HG02588 (cell line): Measurements from ENCODE around the gene DPYD.

Source experiments
- ATAC-seq: cut with Tn5 transposase; IDR thresholded peaks from one replicate; pipeline ENCODE4 v1.9.1; 2021; ENCODE audit warnings: mild to moderate bottlenecking, moderate library complexity; ENCODE audit not compliant: unreplicated experiment

The DPYD gene

DNA sequence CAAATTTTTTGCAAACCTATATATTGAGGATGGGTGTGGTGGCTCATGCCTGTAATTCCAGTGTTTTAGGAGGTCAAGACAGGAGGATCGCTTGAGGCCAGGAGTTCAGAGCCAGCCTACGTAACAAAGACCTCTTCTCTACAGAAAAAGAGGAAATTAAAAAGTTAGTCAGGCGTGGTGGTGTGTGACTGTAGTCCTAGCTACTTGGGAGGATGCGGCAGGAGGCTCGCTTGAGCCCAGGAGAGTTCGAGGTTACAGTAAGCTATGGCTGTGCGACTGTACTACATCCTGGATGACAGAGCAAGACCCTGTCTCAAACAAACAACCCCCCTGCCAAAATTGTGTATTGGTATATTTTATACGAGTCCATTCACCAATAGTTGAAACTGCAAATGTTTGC is 589.7 kb downstream of the DPYD start:
- ATAC-seq: no peak

DNA sequence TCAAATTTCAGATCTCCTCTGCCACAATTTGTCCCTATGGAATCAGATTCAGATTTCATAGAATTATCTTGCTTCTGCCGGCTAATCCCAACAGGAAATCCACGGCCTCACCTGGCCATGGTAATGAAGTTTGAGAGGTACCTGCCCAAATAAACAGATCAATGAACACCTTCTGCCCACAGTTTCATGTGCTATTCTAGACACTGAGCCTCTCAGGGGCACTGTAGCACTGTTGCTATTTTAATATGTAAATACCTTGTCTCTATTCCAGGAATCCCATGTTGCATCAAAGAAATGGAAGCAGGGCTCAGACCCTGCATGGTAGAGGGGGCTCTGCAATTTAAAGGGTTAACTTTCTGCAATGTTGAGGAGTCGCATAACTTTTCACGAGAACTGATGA is 606.1 kb downstream of the DPYD start:
- no peak for ATAC-seq

DNA sequence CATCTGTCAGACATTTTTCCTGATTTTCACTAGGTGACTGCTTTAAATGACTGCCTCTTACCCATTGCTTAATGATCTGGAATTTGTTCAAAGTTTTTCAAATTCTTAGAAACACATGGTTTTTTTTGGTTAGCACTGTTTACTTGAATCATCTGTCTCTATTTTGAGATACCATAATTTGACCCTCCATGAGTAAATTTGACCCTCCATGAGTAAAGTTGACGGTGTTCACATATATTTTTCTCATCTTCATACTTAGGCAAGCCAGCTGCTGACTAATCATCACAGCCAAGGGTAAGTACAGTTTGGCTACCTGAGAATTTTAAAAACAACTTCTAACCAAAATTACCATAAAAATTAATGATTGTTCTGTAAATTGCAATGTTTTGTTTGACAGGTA is 612.7 kb downstream of the DPYD start:
- no peak for ATAC-seq

DNA sequence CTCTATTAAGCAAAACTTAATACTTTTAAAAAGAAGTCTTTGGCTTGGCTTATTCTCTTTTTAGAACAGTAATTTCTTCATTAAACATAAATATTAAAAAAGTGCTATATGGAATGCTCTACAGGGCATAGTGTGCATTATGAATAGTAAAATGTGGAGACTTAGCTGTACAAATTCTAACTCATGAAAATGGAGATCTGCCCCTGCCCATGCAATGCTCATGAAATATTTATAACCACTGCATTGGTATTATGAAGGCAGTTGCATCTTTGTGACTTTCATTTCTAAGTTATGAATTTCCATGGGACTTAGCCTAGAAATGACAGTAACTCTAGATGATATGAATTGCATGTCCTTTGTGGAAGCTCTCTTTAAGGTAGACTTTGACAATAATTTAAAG is 613.3 kb downstream of the DPYD start:
- ATAC-seq: no peak

DNA sequence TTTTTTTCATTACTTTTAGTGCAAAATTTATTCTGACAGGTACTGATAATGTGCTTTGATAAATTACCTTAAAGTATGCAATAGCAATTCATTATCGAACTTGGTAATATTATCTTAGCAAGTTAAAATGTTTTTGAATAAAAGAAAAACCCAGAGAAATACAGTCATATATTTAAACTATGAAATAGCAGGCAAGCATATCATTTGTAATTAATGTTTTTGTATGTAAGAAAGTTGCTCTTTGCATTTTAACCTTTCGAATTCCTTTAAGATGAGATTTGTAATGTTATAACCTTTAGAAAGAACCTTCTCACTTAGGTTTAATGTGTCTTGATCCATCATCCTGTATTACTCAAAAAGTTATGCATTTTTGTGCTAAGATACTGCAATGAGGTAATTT is 613.7 kb downstream of the DPYD start:
- ATAC-seq: no peak

DNA sequence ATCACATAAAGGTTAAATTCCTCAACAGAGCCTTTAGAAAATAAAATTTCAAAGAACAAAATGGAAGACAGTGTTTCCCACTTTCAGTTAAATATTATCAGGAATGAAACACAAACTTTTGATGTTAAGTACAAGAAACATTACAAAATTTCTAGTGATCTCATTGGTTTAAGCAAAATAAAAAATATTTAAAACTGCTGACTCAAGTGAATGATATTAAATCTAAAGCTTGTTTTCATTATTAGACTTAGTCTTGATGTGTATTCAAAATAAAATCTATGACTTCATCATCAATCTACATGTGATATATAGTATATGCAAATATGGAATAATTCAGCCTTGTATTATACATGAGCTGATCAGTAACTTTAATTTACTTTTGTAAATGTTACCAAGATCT is 614.3 kb downstream of the DPYD start:
- ATAC-seq: no peak

DNA sequence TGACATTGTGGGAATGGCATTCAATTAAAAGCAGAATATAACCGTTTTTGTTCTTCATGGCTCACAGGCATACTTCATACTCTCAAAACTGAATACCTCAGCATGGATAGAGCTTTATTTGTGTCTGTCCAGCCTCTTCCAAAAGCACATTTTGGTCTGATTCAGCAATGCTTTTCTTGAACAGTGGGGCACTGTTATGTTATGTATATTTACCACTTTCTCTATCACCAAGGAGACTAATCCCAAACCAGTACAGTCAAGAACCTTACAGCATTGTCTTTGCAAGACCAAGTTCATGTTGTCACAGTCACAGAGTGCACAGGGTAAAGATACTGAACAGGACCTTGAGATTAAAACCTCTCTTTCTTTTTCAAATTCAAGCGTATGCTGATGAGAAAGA is 616.5 kb downstream of the DPYD start:
- ATAC-seq: no peak

DNA sequence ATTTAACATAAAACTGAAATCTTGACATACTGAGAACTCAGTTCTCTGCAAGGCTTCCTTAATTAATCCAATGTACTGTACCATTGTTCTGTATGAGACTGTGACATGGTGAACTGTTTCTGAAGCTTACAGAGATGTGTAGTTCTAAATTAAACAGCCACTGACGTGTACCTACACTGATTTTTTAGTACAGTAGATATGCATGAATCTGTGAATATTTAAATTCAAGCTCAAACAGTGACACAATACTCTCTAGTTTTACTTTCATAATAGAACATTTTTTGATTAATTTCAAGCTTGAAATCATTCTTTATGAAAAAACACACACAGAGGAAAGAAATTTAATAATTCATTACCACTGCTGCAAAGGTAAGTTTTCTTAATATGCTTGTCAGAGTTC is 621.9 kb downstream of the DPYD start:
- ATAC-seq: no peak

DNA sequence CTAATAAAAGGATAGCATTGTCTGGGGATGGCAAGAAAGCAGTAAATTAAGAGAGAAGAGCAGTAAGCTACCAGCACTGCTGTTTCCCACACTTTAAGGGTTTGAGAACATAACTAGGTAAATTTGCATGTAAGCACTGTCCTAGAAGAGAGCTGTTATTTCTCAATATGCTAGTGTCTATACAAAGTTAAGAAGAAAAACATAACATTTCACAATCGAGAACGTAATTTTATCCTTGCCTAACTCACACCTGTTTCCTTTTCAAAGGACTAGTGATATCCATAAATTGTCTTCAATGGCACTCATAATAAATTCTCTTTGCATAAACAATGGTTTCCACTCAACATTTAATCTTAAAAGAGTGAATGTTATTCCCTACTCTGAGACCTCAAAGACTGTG is 623.2 kb downstream of the DPYD start:
- ATAC-seq: no peak

DNA sequence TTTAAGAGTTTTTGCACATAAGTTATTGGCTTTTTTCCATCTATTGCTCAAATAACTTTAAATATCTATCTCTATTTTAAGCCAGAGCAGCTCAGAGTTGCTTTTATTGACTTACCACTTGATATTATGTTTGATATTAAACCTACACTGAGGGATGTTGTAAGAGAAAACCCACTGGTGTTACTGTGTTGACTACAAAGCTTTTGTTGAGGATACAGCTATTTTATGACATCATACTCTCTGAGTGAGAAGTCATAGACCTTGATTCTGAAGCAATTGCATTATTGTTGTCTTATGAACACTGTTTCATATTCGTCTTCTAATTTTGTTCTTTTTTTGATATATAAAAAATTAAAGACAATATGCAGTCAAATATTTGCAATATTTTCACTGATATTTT is 638.9 kb downstream of the DPYD start:
- ATAC-seq: no peak

DNA sequence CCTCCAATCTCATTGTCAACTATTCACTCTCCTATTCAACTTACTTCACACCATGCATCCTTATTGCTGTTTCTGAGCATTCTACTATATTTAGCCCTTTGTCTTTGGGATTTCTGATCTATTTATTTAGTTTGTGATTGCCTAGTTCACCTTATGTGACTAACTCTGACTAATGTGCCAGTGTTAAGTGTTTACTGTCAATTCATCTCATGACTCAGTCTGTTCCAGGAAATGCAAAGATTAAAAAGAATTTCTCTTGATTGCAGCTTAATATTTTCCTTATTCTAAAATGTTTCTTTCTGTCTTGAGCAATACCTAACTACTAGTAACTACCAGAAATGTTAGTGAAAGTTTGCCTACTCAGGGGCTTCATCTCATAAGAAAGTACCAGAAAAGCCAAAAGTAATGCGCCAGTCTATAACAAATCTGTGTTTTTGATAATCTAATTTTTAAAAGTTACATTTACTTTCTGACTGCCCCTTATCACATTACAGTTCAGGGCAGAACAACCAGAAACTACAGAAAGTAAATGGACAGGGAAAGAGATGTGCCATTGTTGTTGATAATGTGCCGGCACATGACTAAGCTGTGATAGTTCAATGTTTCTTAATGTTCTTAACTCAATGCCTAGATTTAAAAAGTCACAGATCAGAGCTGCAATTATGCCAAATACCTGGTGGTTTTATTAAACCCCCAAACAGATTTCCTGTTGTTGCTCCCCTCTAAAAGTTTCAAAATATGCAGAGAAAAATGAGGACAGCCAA is 642.8 kb downstream of the DPYD start:
- ATAC-seq: no peak

DNA sequence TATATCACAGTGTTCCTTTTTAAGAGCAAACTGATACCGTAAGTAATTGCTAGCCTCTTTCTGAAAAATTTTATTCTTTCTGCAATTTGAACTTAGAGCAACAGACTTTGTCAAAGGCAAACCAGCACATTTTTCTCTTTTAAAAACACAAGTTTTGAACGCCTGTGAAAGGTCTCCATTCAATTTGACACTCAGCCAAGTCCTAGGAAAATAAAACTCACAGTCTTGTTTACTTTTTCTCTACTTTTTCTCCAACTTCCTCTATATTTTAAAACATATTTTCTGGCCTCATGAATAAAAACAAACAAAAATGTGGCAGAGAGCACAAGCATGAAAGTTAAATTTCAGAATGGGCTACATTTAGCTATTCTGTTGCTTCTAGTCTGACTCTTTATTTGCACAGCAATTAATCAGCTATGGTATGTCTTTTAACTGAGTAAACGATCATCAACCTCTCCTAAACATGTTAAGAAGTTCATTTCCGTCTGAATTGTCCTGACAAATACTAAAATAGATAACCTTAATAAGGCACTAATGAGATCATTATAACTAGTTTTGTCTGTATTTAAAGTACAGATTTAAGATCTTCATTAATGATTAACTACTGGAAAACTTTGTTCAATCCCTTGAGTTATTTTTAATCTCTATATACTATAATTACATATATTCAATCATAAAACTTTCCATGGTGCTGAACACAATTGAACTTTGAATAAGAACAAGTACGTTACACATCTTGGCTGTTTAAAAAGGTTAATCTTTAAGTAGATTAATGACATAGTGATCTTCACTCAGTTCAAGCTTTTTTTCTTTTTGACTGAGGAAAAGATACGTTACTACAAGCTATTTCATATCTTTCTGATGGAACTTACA is 648.7 kb downstream of the DPYD start:
- no peak for ATAC-seq

DNA sequence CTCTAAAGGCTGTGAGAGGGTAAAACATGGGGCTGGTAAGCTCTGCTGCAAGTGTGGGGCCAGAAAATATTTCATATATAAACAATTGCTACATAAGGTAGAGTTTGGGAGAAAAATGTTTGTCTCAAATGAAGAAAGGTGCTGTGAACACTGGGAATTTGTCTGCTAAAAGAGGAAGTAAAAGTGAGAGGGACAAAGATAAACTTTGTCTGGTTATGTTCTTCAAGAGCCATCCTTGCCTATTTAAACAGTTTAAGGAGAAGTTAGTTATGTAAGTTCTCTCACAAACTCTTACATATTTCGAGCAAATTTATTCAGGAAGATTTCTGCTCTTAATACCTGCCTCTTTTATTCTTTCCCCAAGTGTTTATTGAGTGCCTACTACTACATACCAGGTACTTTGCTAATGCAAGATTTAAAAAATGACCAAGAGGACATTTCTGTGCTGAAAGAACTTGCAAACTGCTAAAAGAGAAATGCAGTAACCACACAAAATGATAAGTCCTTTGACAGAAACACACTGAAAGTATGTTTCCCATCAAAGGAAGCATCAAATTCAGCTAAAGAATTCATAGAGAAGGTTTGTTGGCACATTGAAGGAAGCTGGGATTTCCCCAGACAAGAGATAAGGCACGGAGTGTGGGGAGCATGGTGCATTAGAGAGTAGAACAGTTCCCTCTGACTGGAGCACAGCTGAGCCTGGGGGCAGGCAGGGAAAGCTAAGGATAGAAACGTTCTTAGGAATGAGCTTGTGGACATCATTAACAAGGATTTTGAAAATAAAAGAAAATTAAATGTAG is 650.1 kb downstream of the DPYD start:
- ATAC-seq: no peak

DNA sequence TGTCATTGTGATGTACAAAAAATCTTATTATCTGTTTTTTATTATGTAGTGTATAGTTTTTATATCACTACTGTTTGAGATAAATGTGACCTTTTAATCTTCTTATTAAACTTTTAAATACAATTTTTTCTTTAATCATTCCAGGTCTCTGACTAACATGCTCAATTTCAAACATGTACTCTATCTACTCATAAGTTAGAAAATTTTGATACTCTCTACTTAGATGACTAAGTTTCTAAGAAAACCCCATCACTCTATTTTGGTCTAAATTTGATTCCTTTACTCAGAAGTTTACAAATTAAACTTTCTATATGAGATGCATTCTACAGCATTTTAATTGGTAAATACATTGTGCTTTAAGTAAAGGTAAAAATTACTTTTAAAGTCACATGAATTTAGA is 655.2 kb downstream of the DPYD start:
- no peak for ATAC-seq

DNA sequence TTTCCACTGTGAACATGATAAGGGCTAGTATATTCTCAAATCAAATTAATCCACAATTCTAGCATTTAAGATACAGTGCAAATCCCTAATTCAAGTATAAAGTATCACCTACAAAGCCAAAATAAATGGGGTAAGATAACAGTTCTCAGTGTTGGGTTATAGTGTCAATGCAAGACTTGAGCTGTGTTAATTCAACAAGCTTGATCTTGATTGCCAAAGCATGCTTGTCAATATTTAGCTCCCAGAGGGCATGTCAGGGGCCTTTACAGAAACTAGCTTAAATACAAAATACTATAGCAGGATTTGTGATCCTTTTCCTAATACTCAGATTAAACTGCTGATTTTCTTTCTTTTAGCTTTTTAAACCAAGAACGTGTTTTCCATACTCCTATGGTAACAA is 658.0 kb downstream of the DPYD start:
- no peak for ATAC-seq

DNA sequence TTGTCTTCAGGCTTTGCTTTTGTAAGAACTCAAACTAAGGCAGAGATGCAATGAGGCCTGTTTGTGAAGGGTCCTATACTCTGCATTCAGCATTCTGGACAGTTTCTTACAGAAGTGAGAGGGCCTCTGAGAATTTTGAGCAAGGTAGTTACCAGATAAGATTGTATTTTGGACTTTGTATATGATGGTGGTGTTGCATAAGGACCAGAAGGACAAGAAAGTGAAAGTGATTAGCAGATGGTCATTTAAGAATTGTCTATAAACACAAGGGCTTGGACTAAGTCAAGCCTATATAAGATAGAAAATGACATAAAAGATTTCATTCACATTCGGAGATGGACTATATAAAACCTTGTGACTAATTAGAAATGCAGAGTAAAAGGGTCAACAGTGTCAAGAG is 662.2 kb downstream of the DPYD start:
- no peak for ATAC-seq

DNA sequence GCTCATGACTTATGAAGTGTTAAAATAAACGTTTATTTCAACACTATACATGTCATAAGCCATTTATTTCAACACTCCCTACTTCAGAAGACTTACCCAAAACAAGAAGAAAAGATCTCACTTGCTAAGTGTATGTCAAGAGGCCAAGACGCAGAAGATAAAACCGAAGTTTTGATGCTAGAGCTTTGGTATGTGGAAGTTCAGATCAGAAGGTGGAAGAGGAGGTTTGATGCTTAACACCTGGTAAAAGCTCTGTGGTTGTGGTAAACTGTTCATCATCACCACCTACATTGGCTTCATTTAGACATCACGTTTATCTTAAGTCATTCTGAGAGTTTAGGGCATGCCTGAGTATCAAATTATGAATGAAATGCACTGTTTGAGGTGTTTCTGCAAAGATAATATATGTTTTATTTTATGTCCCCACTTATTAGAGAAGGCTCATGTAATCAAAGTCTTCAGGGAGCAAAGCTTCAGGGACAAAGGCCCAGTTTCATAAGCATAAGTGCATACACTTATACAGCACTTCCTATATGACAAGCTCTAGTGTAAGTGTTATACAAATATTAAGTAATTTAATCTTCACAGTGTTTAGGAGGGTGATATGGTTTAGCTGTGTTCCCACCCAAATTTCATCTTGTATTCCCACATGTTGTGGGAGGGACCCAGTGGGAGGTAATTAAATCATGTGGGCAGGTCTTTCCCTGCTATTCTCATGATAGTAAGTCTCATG is 665.9 kb downstream of the DPYD start:
- no peak for ATAC-seq

DNA sequence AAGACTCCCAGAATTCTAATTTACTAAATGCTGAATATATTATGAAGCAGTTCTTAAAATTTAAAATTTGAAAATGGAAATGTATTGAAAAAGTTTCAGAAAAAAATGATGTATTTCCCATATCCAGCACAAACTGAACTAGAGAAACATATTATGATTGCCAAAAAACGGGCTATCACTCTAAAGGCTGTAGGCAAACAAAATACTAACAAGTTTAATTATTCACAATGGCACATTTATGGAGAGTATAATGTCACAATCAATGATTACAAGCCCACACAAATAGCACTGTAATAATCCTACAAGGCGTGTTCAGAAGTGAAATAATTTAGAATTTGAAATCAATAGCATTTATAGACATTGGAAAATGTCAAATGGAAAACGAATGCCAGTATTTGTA is 667.9 kb downstream of the DPYD start:
- ATAC-seq: no peak

DNA sequence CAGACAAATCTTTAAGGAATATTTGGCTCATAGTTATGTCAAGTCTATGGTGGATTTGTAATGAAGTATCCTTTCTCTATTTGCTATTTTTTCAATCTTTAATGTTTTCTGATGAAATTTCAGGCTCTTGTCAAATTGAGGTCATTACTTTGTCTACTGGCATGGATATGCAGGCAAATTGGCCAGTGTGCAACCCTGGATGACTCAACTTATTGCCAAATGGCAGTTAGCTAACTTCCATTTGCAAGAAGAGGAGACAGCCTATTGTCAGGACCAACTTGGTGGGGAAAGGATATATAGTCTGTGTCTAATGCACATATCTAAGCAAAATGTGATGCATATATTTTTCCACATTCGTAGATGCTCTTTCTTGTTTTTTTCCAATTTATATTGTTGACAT is 668.8 kb downstream of the DPYD start:
- ATAC-seq: no peak

DNA sequence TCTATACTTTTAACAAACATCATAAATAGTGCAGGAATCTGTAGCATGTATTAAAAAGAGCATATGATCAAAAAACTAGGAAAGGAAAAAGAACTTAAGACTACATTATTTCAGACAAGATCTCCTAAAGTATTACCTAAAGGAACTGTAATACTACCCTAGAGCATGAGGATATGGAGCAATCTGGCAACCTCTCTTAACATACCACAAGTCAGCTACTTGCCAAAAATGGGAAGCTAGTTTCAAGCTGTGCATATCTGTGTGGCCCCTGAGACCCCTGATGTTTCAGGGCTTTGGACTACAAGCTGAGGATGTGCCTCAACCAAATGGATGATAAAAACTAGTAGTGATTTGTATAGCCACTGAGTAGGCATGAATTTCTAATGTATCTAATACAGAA is 673.6 kb downstream of the DPYD start:
- no peak for ATAC-seq

DNA sequence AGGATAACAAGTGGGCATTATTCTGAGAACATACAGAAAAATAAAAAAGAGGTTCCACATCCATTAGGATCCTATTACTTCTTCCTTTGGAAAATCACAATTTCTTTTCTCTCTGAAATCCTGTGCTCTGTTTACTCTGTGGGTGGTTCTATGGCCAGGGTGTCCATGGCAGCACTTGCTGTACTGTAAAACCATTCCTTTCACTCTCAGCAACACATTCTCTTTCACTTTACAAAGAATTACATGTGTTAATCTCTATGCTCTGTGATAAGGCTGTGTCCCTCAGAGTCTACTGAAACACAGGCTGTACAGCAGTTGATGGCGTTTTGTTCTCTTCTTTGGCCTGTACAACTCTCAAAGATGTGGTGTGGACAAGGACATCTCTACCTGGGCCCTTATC is 675.2 kb downstream of the DPYD start:
- no peak for ATAC-seq
